Subcutaneous abdominal adipose tissue (tissue), 5 donors: ENCODE results near the gene KRT27.
"Not testable (repeated sequence)": the region's sequence is repeated elsewhere in the genome, so short reads cannot be mapped to it uniquely, and the experiment has no call there.

Source experiments
- H3K27ac ChIP-seq: one replicate; pipeline ENCODE4 v1.7.0; 2013; ENCODE audit warnings: low read depth, mild to moderate bottlenecking, inconsistent platforms, low read length, moderate library complexity
- H3K27me3 ChIP-seq, 5 donors: one replicate each; pipeline ENCODE4 v1.7.0; 2013; ENCODE audit warnings: low read length in 5 of 5, inconsistent platforms in 1 of 5; ENCODE audit not compliant: control insufficient read depth in 5 of 5, insufficient read depth in 4 of 5
- H3K36me3 ChIP-seq, 5 donors: one replicate each; pipeline ENCODE4 v1.7.0; 2013; ENCODE audit warnings: low read length in 5 of 5; ENCODE audit not compliant: control insufficient read depth in 5 of 5, insufficient read depth in 5 of 5
- H3K4me1 ChIP-seq, 5 donors: one replicate each; pipeline ENCODE4 v1.7.0; 2013; ENCODE audit warnings: low read length in 5 of 5, mild to moderate bottlenecking in 3 of 5, moderate library complexity in 1 of 5; ENCODE audit not compliant: control insufficient read depth in 5 of 5, insufficient read depth in 5 of 5
- H3K4me3 ChIP-seq, 5 donors: one replicate each; pipeline ENCODE4 v1.7.0; 2013; ENCODE audit warnings: low read length in 5 of 5, low read depth in 1 of 5
- H3K9ac ChIP-seq, 5 donors: one replicate each; pipeline ENCODE4 v1.7.0; 2013; ENCODE audit warnings: low read length in 5 of 5, mild to moderate bottlenecking in 4 of 5, moderate library complexity in 3 of 5
- H3K9me3 ChIP-seq, 5 donors: one replicate each; pipeline ENCODE4 v1.7.0; 2013; ENCODE audit warnings: low read length in 5 of 5; ENCODE audit not compliant: control insufficient read depth in 5 of 5
- donor health status: healthy.
- donor health status: healthy.
- donor health status: healthy.
- donor health status: healthy.
- donor health status: healthy.

Gene KRT27

GRCh38 chr17:40765657-40766056, 16.7 kb downstream of the KRT27 start:
- Histone ChIP-seq H3K9ac (no peak overlapping the region), H3K4me3 (no peak overlapping the region), H3K4me1 (no peaks in the 10 kb centered on the region), H3K27me3 (peaks cover 0 to 9% (median 7%) of the 10 kb centered on the region in 5 donors), H3K27ac (no peak overlapping the region), H3K9me3 (peaks cover 5 to 37% (median 26%) of the 10 kb centered on the region in 5 donors), H3K36me3 (no peaks in the 10 kb centered on the region)

GRCh38 chr17:40763752-40764151, 18.6 kb downstream of the KRT27 start:
- peaks cover 15 to 53% (median 40%) of the 10 kb centered on the region in 5 donors for H3K9me3 ChIP-seq
- H3K9ac ChIP-seq: no peak overlapping the region
- H3K27ac ChIP-seq: no peak overlapping the region
- no peak overlapping the region for H3K4me3 ChIP-seq
- H3K4me1 ChIP-seq: no peaks in the 10 kb centered on the region
- H3K27me3 ChIP-seq: peaks cover 0 to 9% (median 0%) of the 10 kb centered on the region in 5 donors
- no peaks in the 10 kb centered on the region for H3K36me3 ChIP-seq

GRCh38 chr17:40760105-40761016, 22.0 kb downstream of the KRT27 start:
- Histone ChIP-seq H3K4me3 (no peak overlapping the region), H3K9ac (no peak overlapping the region), H3K36me3 (no peaks in the 10 kb centered on the region), H3K4me1 (no peaks in the 10 kb centered on the region), H3K27me3 (peaks cover 0 to 9% (median 0%) of the 10 kb centered on the region in 5 donors), H3K27ac (no peak overlapping the region), H3K9me3 (peaks cover 15 to 57% (median 40%) of the 10 kb centered on the region in 5 donors)

- H3K4me3 ChIP-seq: no peak within 1 kb of the TSS
- H3K36me3 ChIP-seq: no peaks in the 10 kb centered on the region
- H3K9me3 ChIP-seq: peaks cover 2 to 15% (median 11%) of the 10 kb centered on the region in 5 donors
- no peak within 1 kb of the TSS for H3K27ac ChIP-seq
- no peaks in the 10 kb centered on the region for H3K4me1 ChIP-seq
- peaks cover 0 to 8% (median 3%) of the 10 kb centered on the region in 5 donors for H3K27me3 ChIP-seq
- H3K9ac ChIP-seq: no peak within 1 kb of the TSS
Measured at GRCh38 chr17:40755231-40755630, 27.1 kb downstream of the KRT27 start, which contains the start of gene KRT25. Gene KRT25, minus strand, starts transcription at chr17:40755331. Its CDS starts 60 bp downstream, at chr17:40755271.

GRCh38 chr17:40753804-40754203, 28.5 kb downstream of the KRT27 start:
- no peak overlapping the region for H3K4me3 ChIP-seq
- H3K9ac ChIP-seq: no peak overlapping the region
- H3K4me1 ChIP-seq: no peaks in the 10 kb centered on the region
- H3K27me3 ChIP-seq: peaks cover 0 to 8% (median 5%) of the 10 kb centered on the region in 5 donors
- H3K36me3 ChIP-seq: no peaks in the 10 kb centered on the region
- peaks cover 0 to 5% (median under 1%) of the 10 kb centered on the region in 5 donors for H3K9me3 ChIP-seq
- H3K27ac ChIP-seq: no peak overlapping the region

- no peaks in the 10 kb centered on the region for H3K4me1 ChIP-seq
- H3K9ac ChIP-seq: no peak overlapping the region
- no peaks in the 10 kb centered on the region for H3K36me3 ChIP-seq
- H3K4me3 ChIP-seq: no peak overlapping the region
- H3K9me3 ChIP-seq: peaks cover 0 to 5% (median 3%) of the 10 kb centered on the region in 5 donors
- peaks cover 0 to 8% (median 7%) of the 10 kb centered on the region in 5 donors for H3K27me3 ChIP-seq
- H3K27ac ChIP-seq: no peak overlapping the region
Measured at GRCh38 chr17:40751065-40751464, 31.3 kb downstream of the KRT27 start.

GRCh38 chr17:40750391-40750790, 32.0 kb downstream of the KRT27 start:
- Histone ChIP-seq H3K4me3 (no peak overlapping the region), H3K27me3 (peaks cover 0 to 8% (median 7%) of the 10 kb centered on the region in 5 donors), H3K9ac (no peak overlapping the region), H3K27ac (no peak overlapping the region), H3K36me3 (no peaks in the 10 kb centered on the region), H3K9me3 (peaks cover 0 to 5% (median 3%) of the 10 kb centered on the region in 5 donors), H3K4me1 (no peaks in the 10 kb centered on the region)

GRCh38 chr17:40748666-40749065, 33.7 kb downstream of the KRT27 start:
- not testable (repeated sequence) for H3K4me3 ChIP-seq, H3K9ac ChIP-seq, H3K4me1 ChIP-seq, H3K36me3 ChIP-seq, H3K27ac ChIP-seq, H3K9me3 ChIP-seq, H3K27me3 ChIP-seq

- H3K36me3 ChIP-seq: no peaks in the 10 kb centered on the region
- no peak overlapping the region for H3K9ac ChIP-seq
- no peak overlapping the region for H3K4me3 ChIP-seq
- no peak overlapping the region for H3K27ac ChIP-seq
- peaks cover 5 to 20% (median 11%) of the 10 kb centered on the region in 5 donors for H3K9me3 ChIP-seq
- H3K4me1 ChIP-seq: no peaks in the 10 kb centered on the region
- peaks cover 0 to 5% (median 2%) of the 10 kb centered on the region in 5 donors for H3K27me3 ChIP-seq
Measured at GRCh38 chr17:40738553-40738952, 43.8 kb downstream of the KRT27 start.

GRCh38 chr17:40735016-40735415, 47.3 kb downstream of the KRT27 start:
- no peak overlapping the region for H3K4me3 ChIP-seq

More at GRCh38 chr17:40735016-40735415, 47.3 kb downstream of the KRT27 start:
- Histone ChIP-seq H3K4me1 (no peaks in the 10 kb centered on the region), H3K9me3 (no peaks in the 10 kb centered on the region), H3K27ac (no peak overlapping the region), H3K9ac (no peak overlapping the region), H3K36me3 (no peaks in the 10 kb centered on the region), H3K27me3 (peaks cover 0 to 7% (median 2%) of the 10 kb centered on the region in 5 donors)
